AG04450 (cell line): ENCODE results near the gene GRM6. TPM values are rescaled to one million over a fixed set of nuclear protein-coding genes. Genes with fewer than 3 reads are reported as not detected.

Experiments used
- CTCF ChIA-PET: fragments of 300-600, 350-600 bp; formaldehyde crosslinking; extraction: SDS; loops from one replicate; lab custom pipeline; 2022; ENCODE audit warnings: antibody characterized with exemption, inconsistent platforms; lab: Charles Lee
- POLR2A ChIA-PET: fragments of 350-600 bp; formaldehyde crosslinking; extraction: SDS; loops from one replicate; lab custom pipeline; 2021; ENCODE audit warnings: antibody characterized with exemption, inconsistent platforms; lab: Yijun Ruan, JAX
- DNase-seq: peaks from one replicate; pipeline ENCODE4 v3.0.0-alpha.2; 2011; ENCODE audit warnings: low read depth, low spot score
- H3K27ac ChIP-seq: one replicate; pipeline ENCODE4 v1.5.1; 2012; ENCODE audit warnings: low read depth, low read length, control low read depth
- H3K27me3 ChIP-seq: one replicate; pipeline ENCODE4 v1.6.0; 2012; ENCODE audit warnings: low read length; ENCODE audit not compliant: control insufficient read depth, insufficient read depth
- H3K4me3 ChIP-seq: 2 replicates; pipeline ENCODE4 v1.5.1; 2011; ENCODE audit warnings: mild to moderate bottlenecking, low read depth, low read length, control low read depth
- H3K9me3 ChIP-seq: 2 replicates; pipeline ENCODE4 v1.5.1; 2012; ENCODE audit warnings: low read length; ENCODE audit not compliant: control insufficient read depth, insufficient read depth
- polyA minus RNA-seq: library from RNA; depleted of rRNA, polyadenylated mRNA; stranded (reverse); fragments of >200 nt; gene quantifications from 2 replicates; pipeline ENCODE4 v1.2.3, GENCODE V29; 2011; rRNA and poly(A)+ RNA removed
- polyA plus RNA-seq: library from polyadenylated mRNA; depleted of rRNA; stranded (reverse); fragments of >200 nt; gene quantifications from 2 replicates; pipeline ENCODE4 v1.2.3, GENCODE V29; 2011; rRNA removed
- TF ChIP-seq, protein P1 (sequence below): IDR thresholded peaks from 2 replicates; pipeline ENCODE4 v1.5.1; 2011; ENCODE audit warnings: low read depth, low read length, control low read depth, inconsistent platforms

GRM6 gene
- not detected in 2 replicates for polyA plus RNA-seq
- not detected in 2 replicates for polyA minus RNA-seq

DNA sequence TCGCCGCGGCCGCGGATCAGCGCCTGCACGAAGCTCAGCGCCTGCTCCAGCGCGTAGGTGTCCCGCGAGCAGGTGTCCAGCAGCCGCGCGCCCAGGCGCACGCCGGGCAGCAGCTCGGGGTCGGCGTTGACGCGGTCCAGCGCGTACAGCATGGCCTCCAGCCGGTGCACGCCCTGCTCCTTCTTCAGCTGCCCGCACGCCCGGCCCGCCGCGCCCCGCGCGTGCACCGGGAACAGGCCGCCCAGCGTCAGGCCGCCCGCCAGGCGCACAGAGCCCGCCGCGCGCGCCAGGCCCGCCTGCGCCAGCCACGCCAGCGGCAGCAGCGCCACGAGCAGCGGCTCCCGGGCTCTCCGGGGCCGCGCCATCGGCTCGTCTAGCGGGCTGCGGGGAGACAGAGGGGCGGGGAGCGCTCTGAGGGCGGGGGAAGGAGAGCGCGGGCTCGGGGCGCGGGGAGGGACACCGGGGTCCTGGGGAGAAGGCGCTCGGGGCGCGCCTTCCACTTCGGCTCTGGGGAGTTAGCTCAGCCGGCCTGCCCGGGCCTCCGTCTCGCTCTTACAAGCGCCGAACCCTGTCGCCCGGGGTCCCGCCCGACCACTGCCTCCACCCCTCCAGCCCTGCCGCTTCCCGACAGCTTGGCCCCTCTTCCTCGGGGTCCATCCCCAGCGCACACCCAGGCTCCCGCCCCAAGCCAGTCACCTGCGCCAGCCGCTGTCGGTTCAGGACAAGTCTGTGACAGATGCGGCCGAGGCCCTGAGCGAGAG is at the start of gene GRM6:
Gene GRM6, minus strand, starts transcription at position 741 of the 761 bp plus-strand sequence. Its CDS starts 376 bp downstream, at position 365.
- DNase-seq, result no peak
- POLR2A ChIA-PET, result no interaction called here
- CTCF ChIA-PET, result no interaction called here
- Histone ChIP-seq H3K27ac (no peak within 1 kb of the TSS), H3K27me3 (no peaks in the 10 kb centered on the region), H3K9me3 (peaks cover 90% of the 10 kb centered on the region), H3K4me3 (no peak within 1 kb of the TSS)
- TF ChIP-seq, protein P1, sequence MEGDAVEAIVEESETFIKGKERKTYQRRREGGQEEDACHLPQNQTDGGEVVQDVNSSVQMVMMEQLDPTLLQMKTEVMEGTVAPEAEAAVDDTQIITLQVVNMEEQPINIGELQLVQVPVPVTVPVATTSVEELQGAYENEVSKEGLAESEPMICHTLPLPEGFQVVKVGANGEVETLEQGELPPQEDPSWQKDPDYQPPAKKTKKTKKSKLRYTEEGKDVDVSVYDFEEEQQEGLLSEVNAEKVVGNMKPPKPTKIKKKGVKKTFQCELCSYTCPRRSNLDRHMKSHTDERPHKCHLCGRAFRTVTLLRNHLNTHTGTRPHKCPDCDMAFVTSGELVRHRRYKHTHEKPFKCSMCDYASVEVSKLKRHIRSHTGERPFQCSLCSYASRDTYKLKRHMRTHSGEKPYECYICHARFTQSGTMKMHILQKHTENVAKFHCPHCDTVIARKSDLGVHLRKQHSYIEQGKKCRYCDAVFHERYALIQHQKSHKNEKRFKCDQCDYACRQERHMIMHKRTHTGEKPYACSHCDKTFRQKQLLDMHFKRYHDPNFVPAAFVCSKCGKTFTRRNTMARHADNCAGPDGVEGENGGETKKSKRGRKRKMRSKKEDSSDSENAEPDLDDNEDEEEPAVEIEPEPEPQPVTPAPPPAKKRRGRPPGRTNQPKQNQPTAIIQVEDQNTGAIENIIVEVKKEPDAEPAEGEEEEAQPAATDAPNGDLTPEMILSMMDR, result no peak

DNA sequence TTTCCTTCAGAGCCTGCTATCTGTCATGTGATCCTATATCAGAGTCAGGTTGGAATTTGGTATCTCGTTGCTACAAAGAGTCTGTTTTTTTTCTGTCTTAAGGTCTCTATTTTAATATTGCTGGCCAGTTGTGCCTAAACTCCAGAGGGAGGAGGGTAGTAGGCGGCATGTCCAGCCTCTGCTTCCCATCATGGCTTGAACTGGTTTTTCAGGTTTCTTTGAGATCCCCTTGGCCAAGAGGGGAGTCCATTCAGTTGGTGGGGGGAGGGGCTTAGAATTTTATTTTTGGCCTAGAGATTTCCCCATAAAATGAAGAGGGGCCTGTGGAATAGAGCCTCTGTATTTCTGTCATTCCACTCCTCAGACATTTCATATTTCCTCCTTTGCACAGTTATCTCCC is 49.6 kb upstream of the GRM6 start:
- TF ChIP-seq, protein P1, result no peak
- Histone ChIP-seq H3K4me3 (no peak overlapping the region), H3K9me3 (peaks cover 11% of the 10 kb centered on the region), H3K27ac (no peak overlapping the region), H3K27me3 (no peaks in the 10 kb centered on the region)
- POLR2A ChIA-PET, result no interaction called here
- DNase-seq, result no peak
- CTCF ChIA-PET, result no interaction called here

DNA sequence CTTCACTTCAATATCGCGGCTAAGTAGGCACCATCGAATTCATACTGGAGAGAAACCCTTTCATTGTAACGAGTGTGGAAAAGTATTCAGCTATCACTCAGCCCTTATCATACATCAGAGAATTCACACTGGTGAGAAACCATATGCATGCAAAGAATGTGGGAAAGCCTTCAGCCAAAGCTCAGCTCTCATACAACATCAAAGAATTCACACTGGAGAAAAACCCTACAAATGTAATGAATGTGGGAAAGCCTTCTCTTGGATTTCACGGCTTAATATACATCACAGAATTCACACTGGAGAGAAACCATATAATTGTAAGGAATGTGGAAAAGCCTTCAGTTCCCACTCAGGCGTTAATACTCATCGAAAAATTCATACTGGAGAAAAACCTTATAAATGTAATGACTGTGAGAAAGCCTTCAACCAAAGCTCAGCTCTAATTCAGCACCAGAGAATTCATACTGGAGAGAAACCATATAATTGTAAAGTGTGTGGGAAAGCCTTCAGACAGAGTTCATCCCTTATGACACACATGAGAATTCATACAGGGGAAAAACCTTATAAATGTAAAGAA is 38.0 kb upstream of the GRM6 start:
- Histone ChIP-seq H3K27ac (no peak overlapping the region), H3K9me3 (peaks cover 44% of the 10 kb centered on the region), H3K4me3 (no peak overlapping the region), H3K27me3 (no peaks in the 10 kb centered on the region)
- CTCF ChIA-PET, result interaction anchor here (0.5 to 0.6 kb wide), 2 partner anchors 14 to 128 kb away, joined by 3 to 5 read pairs; no protein-coding TSS in a partner anchor
- DNase-seq, result no peak
- TF ChIP-seq, protein P1, result no peak
- POLR2A ChIA-PET, result no interaction called here

DNA sequence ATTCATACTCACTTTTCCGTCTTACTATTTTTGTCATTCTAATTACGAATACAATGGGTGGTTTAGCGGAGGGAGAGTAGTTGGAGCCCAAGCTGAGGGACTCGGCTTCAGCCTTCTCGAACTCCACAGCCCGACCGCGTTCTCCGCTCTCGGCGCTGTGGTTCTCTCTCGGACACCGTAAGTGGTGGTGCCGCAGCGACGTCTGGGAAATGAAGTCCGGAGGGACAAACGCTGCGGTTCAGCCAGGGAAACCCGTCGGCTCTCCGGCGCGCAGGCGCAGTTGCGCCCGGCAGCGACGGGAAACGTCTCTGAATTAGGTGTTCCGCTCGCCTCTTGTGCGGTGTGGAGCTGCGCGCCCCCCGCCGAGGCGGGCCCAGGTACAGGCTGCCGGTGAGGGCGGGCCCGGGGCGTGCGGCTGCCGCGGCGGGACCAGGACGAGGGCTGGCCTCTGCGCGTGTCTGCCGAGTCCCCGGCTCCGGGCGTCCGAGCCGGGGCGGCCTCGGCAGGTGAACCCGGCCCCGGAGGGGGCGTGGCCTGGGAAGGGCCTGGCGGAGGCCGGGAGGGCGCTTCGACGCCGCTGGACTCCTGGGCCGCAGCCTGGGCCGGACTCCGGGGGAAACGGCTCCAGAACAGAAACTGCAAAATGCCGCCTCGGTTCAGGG is 28.5 kb upstream of the GRM6 start, which contains the start of gene ZNF879:
Gene ZNF879, plus strand, starts transcription at position 277 of the 662 bp plus-strand sequence. CDS start 1,201 bp downstream, outside the sequence.
- CTCF ChIA-PET, result no interaction called here
- TF ChIP-seq, protein P1, result no peak
- H3K4me3 ChIP-seq, result peak within 1 kb of the TSS; percentile 65
- peaks cover 39% of the 10 kb centered on the region for H3K9me3 ChIP-seq
- H3K27ac ChIP-seq, result peak within 1 kb of the TSS; percentile 21
- DNase-seq, result peak; percentile 86
- H3K27me3 ChIP-seq, result no peaks in the 10 kb centered on the region
- POLR2A ChIA-PET, result no interaction called here
